GM18858 (cell line): ENCODE data around the gene CIAPIN1.

Source experiments
- ATAC-seq: cut with Tn5 transposase; IDR thresholded peaks from one replicate; pipeline ENCODE4 v1.9.1; 2021; ENCODE audit not compliant: unreplicated experiment

The CIAPIN1 gene

GRCh38 chr16:57384248-57385070 is 62.7 kb downstream of the CIAPIN1 start:
- no peak for ATAC-seq

- ATAC-seq, result no peak
Measured at GRCh38 chr16:57383276-57384247, 63.6 kb downstream of the CIAPIN1 start.

GRCh38 chr16:57382535-57383275 is 64.5 kb downstream of the CIAPIN1 start:
- ATAC-seq, result no peak

GRCh38 chr16:57381791-57382534 is 65.2 kb downstream of the CIAPIN1 start:
- no peak for ATAC-seq

DNA sequence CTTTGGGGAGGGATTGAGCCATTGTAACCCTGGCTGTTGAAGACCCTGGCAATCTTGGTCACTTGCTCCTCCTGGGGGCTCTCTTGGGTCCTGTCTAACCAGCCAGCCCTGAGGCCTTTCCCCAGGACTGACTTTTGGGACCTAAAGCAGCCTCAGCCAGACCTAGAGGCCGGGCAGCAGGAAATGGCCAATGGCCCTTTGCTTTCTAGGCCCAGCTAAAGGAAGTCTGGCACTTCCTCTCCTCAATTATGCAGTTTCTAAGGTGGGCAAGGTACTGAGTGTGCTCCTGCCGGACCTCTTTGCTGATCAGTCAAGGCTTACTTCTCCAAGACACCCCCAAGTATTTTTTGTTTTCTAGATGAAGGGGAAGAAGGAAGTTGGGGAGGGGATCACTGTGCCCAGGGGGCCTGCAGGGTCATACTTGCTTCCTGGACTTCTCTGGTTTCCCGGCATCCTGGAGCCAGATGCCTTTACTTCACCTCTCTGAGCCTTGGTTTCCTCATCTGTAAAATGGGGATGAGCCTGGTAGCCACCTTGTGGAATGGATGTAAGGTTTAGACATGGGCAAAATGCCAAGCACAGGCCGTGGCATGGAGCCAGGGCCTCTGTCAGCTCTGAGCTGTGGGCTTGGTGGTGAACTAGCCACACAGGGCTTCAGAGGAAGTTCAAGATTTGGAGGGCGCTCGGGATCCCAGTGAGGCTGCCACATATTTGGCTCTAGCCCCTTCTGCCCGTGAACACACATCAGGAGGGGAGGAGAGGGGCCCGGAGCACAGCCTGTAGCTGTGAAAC is 66.3 kb downstream of the CIAPIN1 start:
- ATAC-seq, result no peak

- no peak for ATAC-seq
Measured at GRCh38 chr16:57379579-57379978, 67.6 kb downstream of the CIAPIN1 start.
